Testis (tissue), 2 donors: ENCODE results near the gene CAPN7.

Experiments used
- POLR2A ChIP-seq: fragments of 450-650 bp; IDR thresholded peaks from one replicate; pipeline ENCODE4 v1.6.1; 2017; ENCODE audit warnings: antibody characterized with exemption, mild to moderate bottlenecking, moderate library complexity
- TF ChIP-seq, protein P1 (sequence below), 3 experiments: fragments of 450-650 bp in 2 of 3; fragments of 200-600 bp in 1 of 3; sonication (generic) in 1 of 3; IDR thresholded peaks; one replicate each; pipeline ENCODE4 v1.5.1; 2016 to 2019; ENCODE audit warnings: antibody characterized with exemption in 3 of 3, mild to moderate bottlenecking in 2 of 3, moderate library complexity in 1 of 3

DNA sequence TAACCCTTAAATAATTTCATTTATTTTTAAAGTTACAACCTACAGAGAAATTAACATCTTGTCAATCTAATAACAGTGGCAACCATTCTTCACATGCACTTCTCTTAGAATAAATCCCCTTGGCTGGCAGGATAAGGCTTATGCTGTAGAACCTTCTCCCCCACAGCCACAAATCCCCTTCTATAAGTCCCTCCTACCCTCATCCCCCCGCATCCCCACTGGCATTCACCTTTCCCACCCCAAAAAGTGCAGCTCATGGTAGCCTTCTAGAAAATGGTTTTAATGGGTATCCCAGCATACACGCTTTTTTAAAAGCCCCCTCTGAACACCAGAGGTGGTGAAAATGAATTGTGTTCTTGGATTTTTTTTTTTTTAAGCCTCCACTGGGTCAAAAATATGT lies 49.2 kb downstream of the CAPN7 start:
- TF ChIP-seq, protein P1, sequence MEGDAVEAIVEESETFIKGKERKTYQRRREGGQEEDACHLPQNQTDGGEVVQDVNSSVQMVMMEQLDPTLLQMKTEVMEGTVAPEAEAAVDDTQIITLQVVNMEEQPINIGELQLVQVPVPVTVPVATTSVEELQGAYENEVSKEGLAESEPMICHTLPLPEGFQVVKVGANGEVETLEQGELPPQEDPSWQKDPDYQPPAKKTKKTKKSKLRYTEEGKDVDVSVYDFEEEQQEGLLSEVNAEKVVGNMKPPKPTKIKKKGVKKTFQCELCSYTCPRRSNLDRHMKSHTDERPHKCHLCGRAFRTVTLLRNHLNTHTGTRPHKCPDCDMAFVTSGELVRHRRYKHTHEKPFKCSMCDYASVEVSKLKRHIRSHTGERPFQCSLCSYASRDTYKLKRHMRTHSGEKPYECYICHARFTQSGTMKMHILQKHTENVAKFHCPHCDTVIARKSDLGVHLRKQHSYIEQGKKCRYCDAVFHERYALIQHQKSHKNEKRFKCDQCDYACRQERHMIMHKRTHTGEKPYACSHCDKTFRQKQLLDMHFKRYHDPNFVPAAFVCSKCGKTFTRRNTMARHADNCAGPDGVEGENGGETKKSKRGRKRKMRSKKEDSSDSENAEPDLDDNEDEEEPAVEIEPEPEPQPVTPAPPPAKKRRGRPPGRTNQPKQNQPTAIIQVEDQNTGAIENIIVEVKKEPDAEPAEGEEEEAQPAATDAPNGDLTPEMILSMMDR (IDR thresholded peaks at IDR 0.05) = no peak
- no peak for TF ChIP-seq POLR2A
